ENCODE results near the gene ANK2. TPM values are rescaled to one million over a fixed set of nuclear protein-coding genes. Genes with fewer than 3 reads are reported as not detected.

The ANK2 gene
- total and polyA plus RNA-seq, 2 of the 13 experiments (the other 11 are each of a cell fraction or from before 2014, with no cell fraction given) = 2.7 to 15.1 TPM

DNA sequence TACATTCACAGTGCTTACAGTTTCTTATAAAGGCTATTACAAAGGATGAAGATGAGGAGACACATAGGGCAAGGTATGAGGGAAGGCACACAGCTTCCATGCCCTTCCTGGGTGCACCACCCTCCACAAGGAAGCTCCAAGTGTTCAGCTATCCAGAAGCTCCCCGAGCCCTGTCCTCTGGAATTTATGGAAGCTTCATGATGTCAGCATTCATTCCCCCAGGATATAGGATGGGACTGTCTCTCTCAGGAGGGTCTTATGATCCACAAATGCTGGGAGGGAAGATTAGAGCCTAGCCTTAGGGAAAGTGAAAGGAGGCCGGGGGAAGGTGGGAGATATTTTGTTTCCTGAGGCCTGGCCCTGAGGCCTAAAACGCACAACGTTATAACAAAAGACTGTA, 236.0 kb downstream of the ANK2 start:
- Histone ChIP-seq H3K36me3 (replicated peaks in 1 of 2; ENCODE audit: control insufficient read depth in 1 of 2, insufficient read depth in 2 of 2, low read length in 2 of 2) (no peaks in the 10 kb centered on the region), H3K9ac (ENCODE audit: insufficient read depth, low read depth, low read length) (no peak overlapping the region), H3K9me3 (ENCODE audit: low read length) (no peaks in the 10 kb centered on the region), H3K27ac (ENCODE audit: extremely low read length, insufficient read depth, low read length) (no peak overlapping the region), H3K4me2 (ENCODE audit: low read depth, low read length) (no peak overlapping the region), H4K20me1 (ENCODE audit: insufficient read depth, low read length) (no peaks in the 10 kb centered on the region), H3K4me3 (replicated peaks in 1 of 3; ENCODE audit: insufficient read depth in 1 of 3, low read depth in 2 of 3, low read length in 3 of 3) (no peak overlapping the region), H3K27me3 (ENCODE audit: control insufficient read depth in 1 of 2, insufficient read depth in 2 of 2, low read length in 2 of 2) (no peaks in the 10 kb centered on the region), H3K4me1 (ENCODE audit: insufficient read depth, low read length) (no peaks in the 10 kb centered on the region), H2AFZ (ENCODE audit: low read length) (no peak overlapping the region), H3K79me2 (ENCODE audit: insufficient read depth, low read length) (no peaks in the 10 kb centered on the region)
- DNase-seq (ENCODE audit: low spot score) (no peak), FAIRE-seq (no peak), ATAC-seq (no peak)
- POLR2A ChIA-PET = no interaction called here
- intact Hi-C loops (cut with micrococcal nuclease; ENCODE audit: unreplicated experiment) (no loop called here), in situ Hi-C loops (cut with HindIII; ENCODE audit: extremely low pct_ligation_motif_present, low pct_unique_long_range_greater_than_20kb) (no loop called here)
- WGBS (ENCODE audit: low lambda C conversion rate) = 90% methylated on average over 4 of the region's 4 CpGs
- CTCF ChIA-PET (ENCODE audit: low intra/inter-chr PET ratio, low total read pairs) = no interaction called here
- BruUV-seq (replicated peaks) = no TSS peak
- TF ChIP-seq RFX5 (IDR thresholded peaks at IDR 0.05; ENCODE audit: low read depth, low read length) = no peak
- TF ChIP-seq, protein P1, sequence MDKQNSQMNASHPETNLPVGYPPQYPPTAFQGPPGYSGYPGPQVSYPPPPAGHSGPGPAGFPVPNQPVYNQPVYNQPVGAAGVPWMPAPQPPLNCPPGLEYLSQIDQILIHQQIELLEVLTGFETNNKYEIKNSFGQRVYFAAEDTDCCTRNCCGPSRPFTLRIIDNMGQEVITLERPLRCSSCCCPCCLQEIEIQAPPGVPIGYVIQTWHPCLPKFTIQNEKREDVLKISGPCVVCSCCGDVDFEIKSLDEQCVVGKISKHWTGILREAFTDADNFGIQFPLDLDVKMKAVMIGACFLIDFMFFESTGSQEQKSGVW (CRISPR knock-in tag; IDR thresholded peaks at IDR 0.05; ENCODE audit: borderline replicate concordance) = no peak
- TF ChIP-seq RAD21 (CRISPR knock-in tag; IDR thresholded peaks at IDR 0.05) = no peak
- no peak for TF ChIP-seq ZNF577 (CRISPR knock-in tag; IDR thresholded peaks at IDR 0.05; ENCODE audit: borderline replicate concordance, low read depth)
- no peak for TF ChIP-seq HNRNPK (IDR thresholded peaks at IDR 0.05; ENCODE audit: low read depth, low read length, poor library complexity, severe bottlenecking)
- no peak for TF ChIP-seq ZNF660 (CRISPR knock-in tag; IDR thresholded peaks at IDR 0.05; ENCODE audit: borderline replicate concordance, low read depth)
- no peak for TF ChIP-seq HES4 (CRISPR knock-in tag; IDR thresholded peaks at IDR 0.05; ENCODE audit: borderline replicate concordance)
- no peak for TF ChIP-seq MAFK (conservative IDR thresholded peaks at IDR 0.05 in 1 of 2, IDR thresholded peaks at IDR 0.05 in 1 of 2; ENCODE audit: low read length in 2 of 2)
- TF ChIP-seq ZNF879 (CRISPR knock-in tag; IDR thresholded peaks at IDR 0.05) = no peak
- no peak for TF ChIP-seq TEF (CRISPR knock-in tag; IDR thresholded peaks at IDR 0.05)
- TF ChIP-seq ZNF550 (CRISPR knock-in tag; IDR thresholded peaks at IDR 0.05; ENCODE audit: borderline replicate concordance) = no peak
